OCI-M1 (cell line): Measurements from ENCODE around the gene SLC25A15.
A peak's percentile ranks its signal among the peaks of the same experiment; 100 is the strongest.
"Not testable (repeated sequence)": the region's sequence is repeated elsewhere in the genome, so short reads cannot be mapped to it uniquely, and the experiment has no call there.

Experiments used
- DNase-seq: peaks from one replicate; lab custom pipeline; 2025; lab: John Stamatoyannopoulos, UW

Gene SLC25A15

DNA sequence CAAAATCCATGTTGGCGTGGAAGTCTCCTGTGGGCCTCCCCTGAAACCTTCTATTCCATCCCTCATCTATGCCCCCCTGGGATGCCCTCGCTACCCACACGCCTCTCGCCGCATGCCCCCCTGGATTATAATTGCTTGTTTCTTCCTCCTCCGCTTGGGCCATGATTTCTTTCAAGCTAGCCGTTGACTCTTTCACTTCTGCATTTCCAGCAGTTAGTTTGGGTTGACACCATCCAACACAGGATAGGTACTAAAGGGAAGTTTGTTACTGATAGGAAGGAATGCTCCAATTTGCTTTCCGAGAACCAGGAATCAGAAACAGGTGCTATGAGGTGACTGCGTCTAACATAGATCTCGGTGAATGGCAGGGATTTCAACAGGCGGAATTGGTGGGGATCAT lies 7.7 kb upstream of the SLC25A15 start:
- no peak for DNase-seq

DNA sequence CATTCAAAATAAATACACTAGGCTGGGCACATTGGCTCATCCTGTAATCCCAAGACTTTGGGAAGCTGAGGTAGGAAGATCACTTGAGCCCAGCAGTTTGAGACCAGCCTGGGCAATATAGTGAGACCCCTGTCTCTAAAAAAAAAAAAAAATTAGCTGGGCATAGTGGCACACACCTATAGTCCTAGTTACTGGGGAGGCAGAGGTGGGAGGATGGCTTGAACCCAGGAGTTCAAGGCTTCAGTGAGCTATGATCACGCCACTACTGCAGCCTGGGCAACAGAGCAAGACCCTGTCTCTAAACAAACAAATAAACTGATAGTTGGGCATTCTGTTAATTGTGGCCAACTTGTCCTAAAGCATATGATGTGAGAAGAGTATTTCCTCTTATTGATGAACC lies 6.4 kb upstream of the SLC25A15 start:
- not testable (repeated sequence) for DNase-seq

DNA sequence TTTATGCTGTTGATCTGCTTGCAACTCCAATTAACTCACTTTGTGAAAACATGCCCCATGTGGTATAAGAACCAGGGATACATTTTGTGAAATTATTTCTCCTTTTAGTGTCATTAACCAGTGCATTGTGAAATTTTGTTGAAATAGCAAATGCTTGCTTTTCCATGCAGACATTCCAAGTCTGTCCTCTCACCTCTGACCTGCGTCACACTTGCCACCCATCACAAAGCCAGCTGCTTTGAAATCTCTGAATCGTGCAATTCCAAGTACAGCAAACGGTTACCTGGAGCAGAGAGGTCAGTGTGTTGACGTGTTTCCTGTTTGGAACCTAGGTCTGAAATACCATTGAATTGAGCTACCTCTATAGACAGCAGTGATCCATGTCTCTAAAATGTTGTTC lies 4.9 kb upstream of the SLC25A15 start:
- DNase-seq, result no peak

DNA sequence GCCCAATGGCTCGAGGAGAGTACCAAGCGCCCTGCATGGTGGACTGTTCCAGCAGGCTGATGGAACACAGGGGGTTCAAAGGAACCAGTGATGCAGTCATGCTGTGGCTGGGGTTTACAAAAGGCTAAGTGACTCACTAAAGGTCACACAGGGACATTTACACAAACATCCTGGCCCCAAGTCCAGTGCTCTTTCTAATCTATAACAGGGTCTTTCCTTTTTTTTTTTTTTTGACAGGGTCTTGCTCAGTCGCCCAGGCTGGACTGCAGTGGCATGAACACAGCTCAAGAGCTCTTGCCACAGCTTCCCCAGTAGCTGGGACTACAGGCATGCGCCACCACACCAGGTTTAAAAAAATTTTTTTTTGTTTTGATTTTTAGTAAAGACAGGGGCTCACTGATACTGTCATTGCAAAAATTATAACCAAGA lies 2.8 kb upstream of the SLC25A15 start:
- no peak for DNase-seq

DNA sequence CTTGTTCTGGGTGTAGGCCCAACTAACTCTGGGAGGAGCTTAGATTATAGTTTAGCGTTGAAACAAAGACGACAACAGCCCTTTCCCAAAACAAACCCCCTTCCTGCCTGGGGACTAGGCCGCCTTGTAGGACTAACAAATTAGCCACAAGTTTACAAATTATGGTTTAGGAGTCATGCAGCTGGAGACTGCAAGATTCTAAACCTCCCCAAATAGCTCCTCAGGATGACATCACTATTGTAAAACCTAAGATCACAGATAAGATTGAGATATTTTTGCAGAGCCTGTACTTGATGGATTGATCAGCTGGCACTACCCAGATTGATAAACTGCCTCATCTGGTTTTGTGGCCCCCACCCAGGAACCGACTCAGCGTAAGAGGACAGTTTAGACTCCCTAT lies 2.3 kb upstream of the SLC25A15 start:
- DNase-seq, result no peak

DNA sequence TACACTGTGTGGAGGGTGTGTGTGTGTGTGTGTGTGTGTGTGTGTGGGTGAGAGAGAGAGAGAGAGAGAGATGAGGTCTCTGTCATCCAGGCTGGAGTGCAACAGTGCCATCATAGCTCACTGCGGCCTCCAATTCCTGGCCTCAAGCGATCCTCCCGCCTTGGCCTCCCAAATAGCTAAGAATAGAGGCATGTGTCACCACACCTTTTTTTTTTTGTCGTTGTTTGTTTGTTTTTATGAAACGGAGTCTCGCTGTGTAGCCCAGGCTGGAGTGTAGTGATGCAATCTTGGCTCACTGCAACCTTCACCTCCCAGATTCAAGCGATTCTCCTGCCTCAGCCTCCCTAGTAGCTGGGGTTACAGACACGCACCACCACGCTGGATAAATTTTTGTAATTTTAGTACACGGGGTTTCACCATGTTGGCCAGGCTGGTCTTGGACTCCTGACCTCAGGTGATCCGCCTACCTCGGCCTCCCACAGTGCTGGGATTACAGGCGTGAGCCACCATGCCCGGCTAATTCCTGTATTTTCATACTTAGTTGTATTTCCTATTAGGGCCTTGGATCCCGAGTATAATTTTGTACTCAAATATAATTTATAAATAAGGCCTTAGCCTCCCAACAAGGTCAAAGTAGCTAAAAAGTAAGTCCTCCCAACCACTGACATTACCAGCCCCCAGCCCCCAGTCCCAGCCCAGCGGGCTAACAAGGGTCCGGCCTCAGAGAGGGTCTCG lies 704 bp upstream of the SLC25A15 start:
- DNase-seq, result not testable (repeated sequence)

DNA sequence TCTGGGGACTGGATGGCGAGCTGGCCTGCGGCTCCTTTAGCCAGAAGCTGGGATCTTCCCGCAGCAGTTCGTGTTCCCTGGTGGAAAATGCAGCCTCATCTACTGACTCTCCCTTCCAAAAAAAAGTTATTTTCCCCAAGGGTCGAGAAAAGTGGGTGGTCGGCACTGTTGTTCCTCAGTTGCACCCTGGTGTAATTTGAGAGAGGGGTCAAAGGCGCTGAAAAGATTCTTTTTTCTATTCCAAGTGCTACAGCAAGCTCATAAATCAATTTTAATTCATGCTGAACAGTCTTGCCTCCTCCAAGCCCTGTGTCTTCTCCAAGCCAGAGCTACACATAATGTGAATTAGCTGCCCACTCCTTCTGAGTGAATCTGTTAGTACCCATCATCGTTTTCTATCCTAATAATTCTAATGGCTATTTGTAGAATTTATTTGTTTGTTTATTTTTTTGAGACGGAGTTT lies 774 bp downstream of the SLC25A15 start:
- DNase-seq, result peak; percentile 44

DNA sequence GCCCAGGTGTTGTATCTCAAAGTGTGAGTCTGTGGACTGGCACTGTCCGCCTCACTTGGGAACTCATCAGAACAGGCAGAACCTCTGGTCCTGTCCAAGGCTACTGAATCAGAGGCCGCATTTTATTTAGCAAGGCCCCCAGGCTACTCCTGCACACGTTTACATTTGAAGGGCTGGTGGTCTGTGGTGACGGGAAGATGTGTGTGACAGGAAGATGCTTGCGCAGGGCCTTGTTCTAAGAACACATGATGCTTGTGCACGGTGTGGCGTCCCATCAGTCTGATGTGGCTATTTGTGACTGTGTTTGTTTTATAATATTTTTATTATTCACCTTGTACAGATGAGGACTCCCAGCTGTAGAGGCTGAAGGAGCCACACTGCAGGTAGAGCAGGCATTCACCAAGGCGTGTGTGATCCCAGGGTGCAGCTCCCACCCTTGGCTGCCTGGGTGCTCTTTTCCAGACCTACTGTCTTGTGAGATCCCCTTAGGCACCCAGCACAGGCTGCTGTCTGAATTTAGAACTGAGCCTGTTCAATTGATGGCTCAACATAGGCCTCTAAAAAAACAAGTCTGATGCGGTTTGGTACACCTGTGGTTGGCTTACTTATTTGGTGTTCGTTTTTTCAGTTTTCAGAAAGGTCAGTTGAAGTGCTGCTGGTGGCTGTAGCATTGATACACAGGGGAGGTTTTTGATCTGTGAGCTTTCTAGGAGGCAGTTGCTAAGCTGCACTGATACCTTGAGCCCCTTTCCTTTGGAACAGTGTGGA lies 3.1 kb downstream of the SLC25A15 start:
- no peak for DNase-seq

DNA sequence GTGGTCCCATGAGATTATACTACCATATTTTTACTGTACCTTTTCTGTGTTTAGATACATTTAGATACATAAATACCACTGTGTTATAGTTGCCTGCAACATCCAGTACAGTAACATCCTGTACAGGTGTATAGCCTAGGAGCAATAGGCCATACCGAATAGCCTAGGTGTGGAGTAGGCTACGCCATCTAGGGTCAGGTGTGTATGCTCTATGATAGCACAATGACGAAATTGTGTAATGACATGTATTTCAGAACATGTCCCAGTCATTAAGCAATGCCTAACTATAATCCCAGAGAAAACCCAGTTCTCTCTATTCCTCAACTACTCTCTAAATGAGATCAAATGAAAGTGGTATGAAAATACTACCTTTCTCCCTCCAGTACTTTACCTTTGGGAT lies 3.9 kb downstream of the SLC25A15 start:
- no peak for DNase-seq

DNA sequence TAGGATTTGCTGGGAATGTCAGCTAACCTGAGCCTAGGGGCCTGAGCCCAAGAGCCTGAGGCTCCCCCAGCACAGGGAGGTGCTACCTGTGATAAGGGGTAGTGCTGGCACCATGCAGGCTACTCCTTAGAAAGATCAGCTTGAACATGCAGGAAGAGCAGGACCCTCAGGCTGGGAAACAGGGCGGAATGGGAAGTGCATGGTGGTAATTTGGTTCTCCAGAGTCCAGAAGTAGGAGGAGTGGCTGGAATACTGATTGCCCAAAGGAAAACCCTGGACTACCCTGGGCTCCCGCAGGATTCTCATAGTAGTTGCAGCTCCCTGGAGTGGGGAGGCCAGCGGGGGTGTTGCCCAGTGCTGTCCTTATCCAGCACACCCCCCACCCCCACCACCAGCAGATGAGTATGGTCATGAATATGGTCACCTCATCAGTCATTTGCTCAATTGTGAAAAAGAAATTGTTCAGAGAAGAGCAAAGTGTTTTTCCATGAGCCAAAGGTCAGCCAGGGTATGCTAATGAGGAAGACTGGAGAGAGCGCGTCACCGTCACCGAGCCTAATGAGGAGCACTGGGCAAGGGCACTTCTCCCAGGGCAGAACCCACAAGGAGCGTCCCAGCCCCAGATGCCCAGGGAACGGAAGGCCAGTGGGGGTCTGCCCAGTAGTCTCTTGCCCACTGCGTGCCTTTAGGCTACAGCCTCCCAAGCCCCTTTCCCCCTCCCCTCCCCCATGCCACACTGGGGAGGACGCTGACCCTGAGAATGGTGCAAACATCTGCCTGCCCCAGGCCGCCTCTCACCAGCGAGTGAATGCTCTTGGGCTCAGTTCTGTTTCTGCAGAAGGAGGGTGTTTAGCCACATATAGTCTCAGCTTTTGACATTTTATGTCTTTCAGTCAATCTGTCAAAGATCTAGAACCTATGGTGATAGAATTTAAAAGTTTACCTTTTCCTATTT lies 5.3 kb downstream of the SLC25A15 start:
- no peak for DNase-seq

DNA sequence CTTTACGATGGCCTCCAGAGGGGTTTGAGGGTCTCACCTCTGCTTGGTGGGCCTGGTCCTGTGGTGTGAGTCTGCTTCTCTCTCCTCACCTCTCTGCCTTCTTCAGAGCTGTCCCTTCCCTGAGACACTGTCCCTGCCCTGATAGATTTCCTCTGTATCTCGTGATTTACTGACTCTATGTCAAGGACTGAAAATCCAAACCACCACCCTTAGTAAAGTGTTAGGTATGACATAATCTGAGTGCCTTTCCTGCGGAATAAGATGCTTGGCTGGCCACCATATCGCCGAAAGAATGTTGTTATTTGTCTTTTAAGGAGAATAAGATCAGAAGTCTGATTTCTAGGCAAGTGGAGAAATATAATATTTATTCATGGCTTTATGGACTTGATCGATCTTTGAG lies 7.2 kb downstream of the SLC25A15 start:
- no peak for DNase-seq

DNA sequence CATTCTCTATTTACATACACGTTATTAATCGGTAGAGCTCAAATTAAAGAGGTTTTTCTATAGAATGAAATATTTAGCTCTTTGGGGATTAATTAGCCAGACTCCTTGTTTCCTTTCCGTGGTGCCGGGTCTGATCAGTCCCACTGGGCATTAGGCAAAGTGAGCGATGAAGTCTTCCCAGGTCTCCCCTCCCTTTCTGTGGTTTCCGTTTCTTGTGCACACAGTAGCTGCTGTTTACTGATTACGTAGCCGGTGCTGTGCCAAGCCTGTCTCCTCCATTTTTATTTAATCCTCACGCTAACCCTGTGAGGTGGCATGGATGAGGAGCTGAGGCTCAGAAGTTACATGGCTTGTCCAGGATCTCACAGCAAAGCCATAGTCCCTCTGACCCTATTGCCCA lies 9.0 kb downstream of the SLC25A15 start:
- peak; percentile 44 for DNase-seq

DNA sequence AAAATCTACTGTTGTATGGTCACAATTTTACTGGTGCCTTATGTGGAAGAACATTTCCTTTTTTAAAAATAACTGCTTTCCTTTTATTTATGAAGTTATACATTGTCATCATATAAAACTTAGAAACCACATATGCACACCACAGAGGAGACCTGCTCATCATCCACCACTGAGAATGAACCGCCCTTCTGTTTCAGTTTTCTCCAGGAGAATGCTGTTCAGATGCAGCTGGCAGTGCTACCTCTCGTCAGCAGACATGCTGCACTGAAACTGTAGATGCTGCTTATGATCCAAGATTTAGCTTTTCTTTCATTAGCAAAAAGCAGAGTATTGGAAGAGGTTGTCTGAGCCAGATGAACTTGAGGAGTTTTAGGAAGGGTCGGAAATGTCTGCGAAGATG lies 10.1 kb downstream of the SLC25A15 start:
- no peak for DNase-seq

DNA sequence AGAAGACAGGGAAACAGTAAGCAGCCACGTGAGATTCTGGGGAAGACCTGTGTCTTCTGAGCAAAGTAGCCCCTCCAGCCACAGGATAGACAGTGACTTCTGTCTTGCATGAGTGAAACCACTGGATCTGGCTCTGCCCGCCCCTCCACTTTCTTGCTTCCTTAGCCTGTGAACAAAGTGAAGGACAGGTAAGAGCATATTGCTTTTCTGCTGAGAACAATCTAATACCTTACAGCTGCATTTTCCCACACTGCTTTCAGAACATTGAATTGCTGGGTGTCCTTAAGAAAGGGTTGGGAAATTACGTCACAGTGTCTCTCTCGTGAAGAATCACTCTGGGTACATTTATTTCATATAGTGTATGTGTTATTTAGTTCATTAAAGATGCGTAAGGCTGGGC lies 11.1 kb downstream of the SLC25A15 start:
- DNase-seq, result no peak

DNA sequence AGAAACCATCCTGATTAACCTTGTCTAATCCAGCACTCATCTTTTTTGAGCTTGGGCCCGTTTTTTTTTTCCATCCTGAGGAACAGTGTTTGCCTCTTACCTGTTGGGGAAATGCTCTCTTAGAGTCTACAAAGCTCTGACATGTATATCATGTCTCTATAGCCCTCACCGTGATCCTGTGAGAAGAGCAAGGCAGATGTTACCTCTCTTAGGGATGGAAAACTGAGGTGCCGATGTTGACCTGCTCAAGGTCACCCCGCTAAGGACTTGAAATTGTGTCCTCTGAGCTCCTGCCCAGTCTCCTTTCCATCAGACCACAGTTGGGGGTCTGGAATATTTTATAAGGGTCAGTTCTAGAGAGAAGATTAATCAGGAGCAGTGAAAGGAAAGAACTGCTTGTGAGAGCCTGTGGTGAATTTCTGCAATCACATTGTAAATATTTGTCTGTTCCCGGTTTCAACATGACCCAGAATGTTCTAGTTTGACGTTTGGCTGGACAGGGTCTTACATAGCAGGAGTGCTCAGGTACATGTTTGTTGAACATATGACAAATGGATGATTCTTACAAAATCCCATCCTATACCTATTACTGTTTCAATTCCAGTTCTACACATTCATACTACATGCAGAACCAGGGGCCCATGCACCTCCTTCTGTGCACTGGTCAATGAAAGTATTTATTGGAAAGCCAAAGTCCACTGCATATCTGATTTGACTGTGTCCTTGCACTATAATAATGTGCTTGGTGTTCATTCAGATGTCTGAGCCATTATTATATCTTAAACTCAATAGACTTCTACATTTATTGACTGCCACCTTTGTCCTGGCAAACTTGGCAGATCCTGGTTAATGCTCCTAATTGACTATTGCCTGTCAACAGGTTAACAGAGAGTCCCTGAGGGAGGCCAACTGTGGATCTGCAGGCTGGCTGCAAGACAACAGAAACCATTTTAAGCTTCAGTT lies 12.1 kb downstream of the SLC25A15 start:
- DNase-seq, result no peak

DNA sequence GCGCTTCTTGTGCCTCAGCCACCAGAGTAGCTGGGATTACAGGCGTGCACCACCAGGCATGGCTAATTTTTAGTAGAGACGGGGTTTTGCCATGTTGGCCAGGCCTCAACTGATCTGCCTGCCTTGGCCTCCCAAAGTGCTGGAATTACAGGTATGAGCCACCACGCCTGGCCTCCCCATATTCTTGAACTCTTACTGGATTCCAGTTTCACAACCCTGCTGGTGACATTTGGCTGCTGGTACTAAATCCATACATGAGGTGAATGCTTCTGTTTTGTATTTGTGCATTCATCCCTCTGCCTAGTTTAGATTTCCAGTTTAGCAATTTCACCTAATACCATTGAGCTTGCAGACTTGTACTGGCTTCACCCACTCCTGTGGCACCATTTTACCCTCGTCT lies 13.9 kb downstream of the SLC25A15 start:
- no peak for DNase-seq

DNA sequence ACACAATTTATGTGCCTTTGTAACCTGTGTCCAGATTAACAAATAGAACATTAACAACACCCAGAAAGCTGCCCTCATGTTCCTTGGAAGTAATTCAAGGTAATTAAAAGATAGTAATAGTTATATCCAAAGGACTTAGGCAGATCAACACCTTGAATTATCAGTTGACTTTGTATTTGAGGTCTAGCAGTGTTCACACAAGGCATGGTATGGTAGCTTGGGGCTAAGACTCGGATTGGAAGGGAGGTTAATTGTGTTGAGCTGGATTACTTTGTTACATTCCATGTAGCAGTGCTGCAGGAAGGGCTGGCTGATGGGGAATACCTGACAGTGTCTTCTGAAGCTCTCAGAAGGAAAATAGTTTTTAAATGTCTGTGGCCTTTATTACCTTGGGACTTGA lies 16.8 kb downstream of the SLC25A15 start:
- no peak for DNase-seq

DNA sequence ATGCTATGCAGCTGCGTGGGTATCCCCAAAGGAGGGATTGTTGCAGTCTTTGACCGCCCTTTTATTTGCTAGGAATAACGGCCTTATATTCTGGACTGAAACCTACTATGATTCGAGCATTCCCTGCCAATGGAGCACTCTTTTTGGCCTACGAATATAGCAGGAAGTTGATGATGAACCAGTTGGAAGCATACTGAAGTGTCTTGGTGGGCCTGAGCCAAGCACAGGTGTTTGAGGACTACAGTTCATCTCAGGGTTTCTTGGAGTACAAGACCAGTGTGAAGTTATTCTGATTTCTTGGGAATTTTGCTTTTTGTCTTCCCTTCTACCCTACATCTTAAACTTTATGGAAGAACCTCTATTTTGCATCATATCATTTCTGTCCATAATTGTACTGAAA lies 20.1 kb downstream of the SLC25A15 start:
- DNase-seq, result no peak

DNA sequence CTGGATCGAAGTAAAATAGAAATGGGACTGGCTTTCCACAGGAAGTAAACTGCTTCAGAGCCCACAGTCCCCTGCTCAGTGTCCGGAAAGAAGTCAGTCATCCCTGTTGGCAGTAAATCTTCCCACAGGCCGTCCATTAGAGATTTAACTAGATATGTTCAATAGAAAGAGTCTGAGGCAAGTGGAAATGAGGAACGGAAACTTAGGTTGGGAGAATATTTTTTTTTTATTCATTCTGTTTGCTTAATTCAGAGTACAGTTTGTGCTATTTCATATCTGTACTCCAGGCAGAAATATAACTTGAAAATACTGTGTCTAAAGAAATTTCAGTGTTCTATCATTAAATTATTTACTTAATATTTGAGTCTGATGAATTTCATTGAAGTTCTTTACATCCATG lies 22.7 kb downstream of the SLC25A15 start:
- no peak for DNase-seq

DNA sequence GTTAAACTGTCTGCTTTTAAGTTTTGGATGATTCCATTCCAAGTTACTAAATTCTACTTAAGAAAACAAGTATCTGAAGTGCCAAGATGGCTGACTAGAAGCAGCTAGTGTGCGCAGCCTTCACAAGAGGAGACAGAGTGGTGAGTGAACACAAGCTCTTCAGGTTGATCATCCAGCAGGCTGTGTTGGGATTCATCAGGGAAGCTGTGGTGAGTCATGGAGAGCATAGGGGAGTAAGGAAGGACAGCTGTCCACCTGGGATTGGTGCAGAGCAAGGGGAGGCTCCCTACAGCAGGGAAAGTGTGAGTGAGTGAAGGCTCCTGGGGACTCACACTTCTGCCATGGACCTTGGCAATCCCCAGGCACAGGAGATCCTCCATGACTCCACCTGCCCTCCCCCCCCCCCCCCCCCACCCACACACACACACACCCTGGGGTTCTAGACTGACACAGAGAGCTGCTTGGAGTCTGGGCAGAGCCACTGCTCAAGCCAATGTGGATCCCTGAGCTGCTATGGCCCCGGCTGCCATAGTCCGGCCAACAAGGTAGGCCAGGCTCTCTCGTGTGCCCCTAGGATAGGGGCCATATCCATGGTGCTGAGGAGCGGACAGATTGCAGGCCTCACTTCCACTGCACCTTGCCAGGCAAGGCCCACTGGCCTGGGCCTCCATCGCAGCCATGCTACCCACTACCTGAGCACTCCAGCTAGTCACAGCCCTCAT lies 23.5 kb downstream of the SLC25A15 start:
- no peak for DNase-seq
